KMS-11 (cell line): ENCODE results near the gene ARHGAP42.

Experiments used
- H2AFZ ChIP-seq: fragments of 200-600 bp; sonication (generic); 2 replicates; pipeline ENCODE4 v1.6.1; 2016; ENCODE audit warnings: antibody characterized with exemption, mixed run types, low read depth
- H3K27ac ChIP-seq: fragments of 200-600 bp; sonication (generic); 2 replicates; pipeline ENCODE4 v1.6.1; 2016; ENCODE audit warnings: mild to moderate bottlenecking, mixed run types
- H3K27me3 ChIP-seq: fragments of 200-600 bp; sonication (generic); 2 replicates; pipeline ENCODE4 v1.6.1; 2017; ENCODE audit warnings: mild to moderate bottlenecking, low read depth, mixed run types, moderate library complexity; ENCODE audit not compliant: insufficient read depth
- H3K36me3 ChIP-seq: fragments of 200-600 bp; sonication (generic); 2 replicates; pipeline ENCODE4 v1.6.1; 2017; ENCODE audit warnings: mild to moderate bottlenecking, mixed run types; ENCODE audit not compliant: insufficient read depth
- H3K4me1 ChIP-seq: fragments of 200-600 bp; sonication (generic); 2 replicates; pipeline ENCODE4 v1.6.1; 2016; ENCODE audit warnings: mild to moderate bottlenecking, low read depth, mixed run types; ENCODE audit not compliant: poor library complexity, severe bottlenecking
- H3K4me2 ChIP-seq: fragments of 200-600 bp; sonication (generic); 2 replicates; pipeline ENCODE4 v1.7.0; 2016; ENCODE audit warnings: mild to moderate bottlenecking, mixed run types
- H3K4me3 ChIP-seq: fragments of 200-600 bp; sonication (generic); IDR thresholded peaks from 2 replicates; pipeline ENCODE4 v1.6.1; 2017; ENCODE audit warnings: low read depth, low read length, mixed read lengths; ENCODE audit not compliant: insufficient read depth
- H3K79me2 ChIP-seq: fragments of 200-600 bp; sonication (generic); 2 replicates; pipeline ENCODE4 v1.6.1; 2016; ENCODE audit warnings: low read depth, mixed run types; ENCODE audit not compliant: insufficient read depth
- H3K9ac ChIP-seq: fragments of 200-600 bp; sonication (generic); 2 replicates; pipeline ENCODE4 v1.6.1; 2016; ENCODE audit warnings: mild to moderate bottlenecking, mixed run types
- H4K20me1 ChIP-seq: fragments of 200-600 bp; sonication (generic); 2 replicates; pipeline ENCODE4 v1.6.1; 2016; ENCODE audit warnings: mild to moderate bottlenecking, mixed run types; ENCODE audit not compliant: insufficient read depth
- TF ChIP-seq, protein P1 (sequence below): fragments of 200-600 bp; sonication (generic); conservative IDR thresholded peaks from 2 replicates; pipeline ENCODE4 v1.6.1; 2017; ENCODE audit warnings: low read depth, mild to moderate bottlenecking, antibody characterized with exemption, low read length, moderate library complexity, mixed read lengths

ARHGAP42 gene

DNA sequence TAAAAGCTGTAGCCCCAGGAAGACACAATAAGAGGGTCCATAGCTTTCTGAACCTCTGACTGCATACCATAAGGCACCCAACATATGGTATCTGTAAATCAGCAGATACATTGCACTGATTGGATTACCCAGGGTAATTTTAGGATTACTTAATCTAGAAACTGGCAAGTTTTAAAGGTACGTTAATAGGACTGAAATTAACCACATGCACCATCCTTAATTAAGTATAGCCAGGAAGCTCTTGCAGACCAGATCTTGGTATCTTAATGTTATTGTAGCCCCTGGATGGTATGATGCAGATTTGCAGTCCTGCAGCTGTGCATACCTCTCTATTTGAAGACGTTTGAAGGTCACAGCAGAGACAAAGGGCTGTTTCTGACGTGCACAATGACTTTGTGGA, 72.8 kb downstream of the ARHGAP42 start:
- Histone ChIP-seq H3K9ac (no peak overlapping the region), H3K36me3 (no peaks in the 10 kb centered on the region), H3K4me2 (no peak overlapping the region), H4K20me1 (no peaks in the 10 kb centered on the region), H3K27me3 (no peaks in the 10 kb centered on the region), H3K27ac (no peak overlapping the region), H3K4me1 (no peaks in the 10 kb centered on the region), H3K79me2 (no peaks in the 10 kb centered on the region), H3K4me3 (no peak overlapping the region), H2AFZ (no peak overlapping the region)
- TF ChIP-seq, protein P1, sequence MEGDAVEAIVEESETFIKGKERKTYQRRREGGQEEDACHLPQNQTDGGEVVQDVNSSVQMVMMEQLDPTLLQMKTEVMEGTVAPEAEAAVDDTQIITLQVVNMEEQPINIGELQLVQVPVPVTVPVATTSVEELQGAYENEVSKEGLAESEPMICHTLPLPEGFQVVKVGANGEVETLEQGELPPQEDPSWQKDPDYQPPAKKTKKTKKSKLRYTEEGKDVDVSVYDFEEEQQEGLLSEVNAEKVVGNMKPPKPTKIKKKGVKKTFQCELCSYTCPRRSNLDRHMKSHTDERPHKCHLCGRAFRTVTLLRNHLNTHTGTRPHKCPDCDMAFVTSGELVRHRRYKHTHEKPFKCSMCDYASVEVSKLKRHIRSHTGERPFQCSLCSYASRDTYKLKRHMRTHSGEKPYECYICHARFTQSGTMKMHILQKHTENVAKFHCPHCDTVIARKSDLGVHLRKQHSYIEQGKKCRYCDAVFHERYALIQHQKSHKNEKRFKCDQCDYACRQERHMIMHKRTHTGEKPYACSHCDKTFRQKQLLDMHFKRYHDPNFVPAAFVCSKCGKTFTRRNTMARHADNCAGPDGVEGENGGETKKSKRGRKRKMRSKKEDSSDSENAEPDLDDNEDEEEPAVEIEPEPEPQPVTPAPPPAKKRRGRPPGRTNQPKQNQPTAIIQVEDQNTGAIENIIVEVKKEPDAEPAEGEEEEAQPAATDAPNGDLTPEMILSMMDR, result no peak

DNA sequence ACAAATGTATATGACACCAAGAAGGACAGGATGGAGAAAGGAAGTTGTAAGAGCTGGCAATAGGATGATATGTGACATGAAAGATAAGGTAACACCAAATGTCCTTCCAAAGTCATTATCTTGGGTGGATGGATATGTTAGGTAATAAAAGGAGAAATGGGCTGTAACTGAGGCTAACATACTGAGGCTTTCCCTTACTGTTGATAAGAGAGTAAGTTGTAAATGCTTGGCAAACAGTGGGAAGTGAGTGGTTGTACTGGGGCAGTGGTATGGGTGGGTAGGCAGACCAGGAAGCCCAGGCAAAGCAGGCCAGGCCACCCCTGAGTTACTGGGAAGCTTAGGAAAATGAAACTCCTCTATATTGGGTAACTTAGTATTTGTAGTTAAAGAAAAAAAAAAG, 73.7 kb downstream of the ARHGAP42 start:
- H3K4me3 ChIP-seq, result no peak overlapping the region
- H3K9ac ChIP-seq, result no peak overlapping the region
- no peak overlapping the region for H2AFZ ChIP-seq
- no peak overlapping the region for H3K4me2 ChIP-seq
- H3K27ac ChIP-seq, result no peak overlapping the region
- H3K36me3 ChIP-seq, result no peaks in the 10 kb centered on the region
- no peaks in the 10 kb centered on the region for H3K4me1 ChIP-seq
- no peaks in the 10 kb centered on the region for H3K27me3 ChIP-seq
- TF ChIP-seq, protein P1, result no peak
- H3K79me2 ChIP-seq, result no peaks in the 10 kb centered on the region
- H4K20me1 ChIP-seq, result no peaks in the 10 kb centered on the region

DNA sequence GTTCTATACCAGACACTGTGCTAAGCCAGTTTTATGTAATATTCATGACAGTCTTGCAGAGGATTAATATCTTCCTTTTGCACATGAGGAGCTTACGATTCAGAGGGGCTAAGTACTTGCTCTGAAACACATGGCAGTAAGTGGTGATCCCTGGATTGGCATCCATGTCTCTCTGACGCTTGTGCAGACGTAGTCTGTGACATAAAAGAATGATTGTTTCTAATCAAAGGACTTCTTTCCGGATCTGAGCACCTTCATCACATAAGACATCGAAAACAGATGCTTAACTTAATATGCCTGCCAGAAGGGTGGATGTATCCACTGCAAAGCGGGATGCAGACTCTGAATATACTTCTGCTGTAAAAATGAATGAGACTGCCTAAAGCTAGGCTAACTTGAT, 74.8 kb downstream of the ARHGAP42 start:
- no peaks in the 10 kb centered on the region for H3K79me2 ChIP-seq
- no peaks in the 10 kb centered on the region for H4K20me1 ChIP-seq
- H3K4me3 ChIP-seq, result no peak overlapping the region
- H2AFZ ChIP-seq, result no peak overlapping the region
- H3K36me3 ChIP-seq, result no peaks in the 10 kb centered on the region
- TF ChIP-seq, protein P1, result no peak
- no peaks in the 10 kb centered on the region for H3K4me1 ChIP-seq
- H3K27me3 ChIP-seq, result no peaks in the 10 kb centered on the region
- H3K4me2 ChIP-seq, result no peak overlapping the region
- H3K27ac ChIP-seq, result no peak overlapping the region
- H3K9ac ChIP-seq, result no peak overlapping the region

DNA sequence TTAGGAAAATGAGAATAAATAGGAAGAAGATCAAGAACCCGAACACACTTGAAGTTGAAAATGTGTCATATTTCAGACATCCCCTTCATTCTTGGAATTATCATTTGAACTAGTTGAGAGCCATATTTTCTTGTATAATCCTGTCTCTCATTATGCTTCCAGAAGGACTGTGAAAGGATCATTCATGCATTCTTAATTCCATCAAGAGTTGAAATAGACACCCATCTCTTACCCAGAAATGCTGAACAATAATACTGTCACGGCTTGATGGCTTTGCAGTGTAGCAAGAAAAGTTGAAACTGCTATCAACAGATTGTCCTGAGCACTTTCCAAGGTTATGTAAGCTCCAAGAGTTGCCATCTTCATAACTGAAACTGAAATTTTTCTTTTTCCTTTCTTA, 79.7 kb downstream of the ARHGAP42 start:
- Histone ChIP-seq H3K36me3 (no peaks in the 10 kb centered on the region), H3K9ac (no peak overlapping the region), H2AFZ (no peak overlapping the region), H3K4me3 (no peak overlapping the region), H3K27ac (no peak overlapping the region), H3K4me1 (no peaks in the 10 kb centered on the region), H3K27me3 (no peaks in the 10 kb centered on the region), H3K79me2 (no peaks in the 10 kb centered on the region), H4K20me1 (no peaks in the 10 kb centered on the region), H3K4me2 (no peak overlapping the region)
- TF ChIP-seq, protein P1, result no peak

DNA sequence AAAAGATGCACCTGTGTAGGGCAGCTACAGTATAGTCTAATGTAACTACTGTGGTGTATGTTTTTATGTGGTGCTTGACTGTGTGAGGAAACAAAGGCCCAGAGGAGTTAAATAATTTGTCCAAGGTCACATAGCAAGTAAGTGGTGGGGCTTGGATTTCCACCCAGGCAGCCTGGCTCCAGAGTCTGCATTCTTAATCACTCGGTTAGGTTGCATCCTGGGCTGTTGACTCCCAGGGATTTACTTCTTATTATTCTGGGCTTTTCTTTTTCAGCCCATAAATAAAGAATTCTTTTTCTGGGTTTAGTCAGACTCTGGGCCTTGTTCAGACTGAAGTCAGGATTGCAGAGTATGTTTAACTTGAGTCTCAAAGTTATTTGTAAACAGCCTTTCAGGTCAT, 82.1 kb downstream of the ARHGAP42 start:
- H3K4me3 ChIP-seq, result no peak overlapping the region
- TF ChIP-seq, protein P1, result no peak
- no peaks in the 10 kb centered on the region for H3K79me2 ChIP-seq
- H3K27ac ChIP-seq, result no peak overlapping the region
- H2AFZ ChIP-seq, result no peak overlapping the region
- H3K9ac ChIP-seq, result no peak overlapping the region
- H3K36me3 ChIP-seq, result no peaks in the 10 kb centered on the region
- H3K4me1 ChIP-seq, result no peaks in the 10 kb centered on the region
- no peak overlapping the region for H3K4me2 ChIP-seq
- no peaks in the 10 kb centered on the region for H4K20me1 ChIP-seq
- no peaks in the 10 kb centered on the region for H3K27me3 ChIP-seq
